GM23338 (cell line): ENCODE data around the gene CD40. TPM values are rescaled to one million over a fixed set of nuclear protein-coding genes. Genes with fewer than 3 reads are reported as not detected.

Source experiments
- ATAC-seq: fragments of 200-7000 bp; cut with Tn5 transposase; 3 replicates; pipeline ENCODE4 v1.9.1; 2020
- DNase-seq: peaks from one replicate; pipeline ENCODE4 v3.0.0-alpha.2; 2015; ENCODE audit warnings: low spot score
- H2AFZ ChIP-seq: fragments of 200-600 bp; sonication (generic); 2 replicates; pipeline ENCODE4 v1.8.0; 2016; ENCODE audit warnings: antibody characterized with exemption, mild to moderate bottlenecking, moderate library complexity
- H3F3A ChIP-seq: fragments of 200-600 bp; sonication (generic); replicated peaks from 2 replicates; pipeline ENCODE4 v1.8.0; 2017; ENCODE audit warnings: antibody characterized with exemption, mixed run types, low read depth
- H3K27ac ChIP-seq: fragments of 200-600 bp; sonication (generic); 2 replicates; pipeline ENCODE4 v1.6.1; 2016; ENCODE audit warnings: low read depth
- H3K27me3 ChIP-seq: fragments of 200-600 bp; sonication (generic); 2 replicates; pipeline ENCODE4 v1.8.0; 2016; ENCODE audit warnings: mild to moderate bottlenecking, mixed run types, moderate library complexity; ENCODE audit not compliant: insufficient read depth
- H3K36me3 ChIP-seq: fragments of 200-600 bp; sonication (generic); 2 replicates; pipeline ENCODE4 v1.8.0; 2016; ENCODE audit warnings: mild to moderate bottlenecking; ENCODE audit not compliant: insufficient read depth
- H3K4me1 ChIP-seq: fragments of 200-600 bp; sonication (generic); 2 replicates; pipeline ENCODE4 v1.8.0; 2016; ENCODE audit warnings: mild to moderate bottlenecking, moderate library complexity; ENCODE audit not compliant: insufficient read depth
- H3K4me2 ChIP-seq: fragments of 200-600 bp; sonication (generic); 2 replicates; pipeline ENCODE4 v1.7.1; 2017; ENCODE audit warnings: mixed run types
- H3K4me3 ChIP-seq: fragments of 200-600 bp; sonication (generic); 2 replicates; pipeline ENCODE4 v1.6.1; 2016; ENCODE audit warnings: mixed run types
- H3K79me2 ChIP-seq: fragments of 200-600 bp; sonication (generic); replicated peaks from 2 replicates; pipeline ENCODE4 v1.8.0; 2017; ENCODE audit warnings: mild to moderate bottlenecking; ENCODE audit not compliant: insufficient read depth
- H3K9me2 ChIP-seq: fragments of 200-600 bp; sonication (generic); 2 replicates; pipeline ENCODE4 v1.8.0; 2017; ENCODE audit not compliant: insufficient read depth
- H4K20me1 ChIP-seq: fragments of 200-600 bp; sonication (generic); replicated peaks from 2 replicates; pipeline ENCODE4 v1.8.0; 2017; ENCODE audit warnings: mild to moderate bottlenecking; ENCODE audit not compliant: insufficient read depth
- H3K27ac Mint-ChIP-seq: 2 replicates; pipeline ENCODE4 v1.8.0; 2020; ENCODE audit warnings: inconsistent platforms, mild to moderate bottlenecking, moderate library complexity, mixed read lengths
- H3K27me3 Mint-ChIP-seq: 3 replicates; pipeline ENCODE4 v1.8.0; 2022; ENCODE audit warnings: low read depth, mild to moderate bottlenecking, moderate library complexity, mixed read lengths, inconsistent platforms; ENCODE audit not compliant: insufficient read depth, poor library complexity
- H3K36me3 Mint-ChIP-seq: 3 replicates; pipeline ENCODE4 v1.8.0; 2021; ENCODE audit warnings: low read depth, mild to moderate bottlenecking, inconsistent platforms, moderate library complexity, mixed read lengths
- H3K4me1 Mint-ChIP-seq: 3 replicates; pipeline ENCODE4 v1.8.0; 2020; ENCODE audit warnings: mild to moderate bottlenecking, inconsistent platforms, mixed read lengths
- H3K4me3 Mint-ChIP-seq: 3 replicates; pipeline ENCODE4 v1.8.0; 2021; ENCODE audit warnings: moderate library complexity, mild to moderate bottlenecking, inconsistent platforms, mixed read lengths
- H3K9me3 Mint-ChIP-seq: 3 replicates; pipeline ENCODE4 v1.8.0; 2020; ENCODE audit warnings: moderate library complexity, mild to moderate bottlenecking, inconsistent platforms, mixed read lengths
- CTCF ChIP-seq, 2 experiments: fragments of 200-600 bp in 1 of 2; sonication (generic) in 1 of 2; conservative IDR thresholded peaks; 2 replicates each; pipeline versions ENCODE4 v1.5.1 to v1.6.1; 2016 to 2017; ENCODE audit warnings: antibody characterized with exemption in 2 of 2, low read depth in 2 of 2, mild to moderate bottlenecking in 2 of 2, moderate library complexity in 1 of 2
- EZH2 ChIP-seq: fragments of 200-600 bp; sonication (generic); IDR thresholded peaks from one replicate; pipeline ENCODE4 v1.8.0; 2017; ENCODE audit warnings: antibody characterized with exemption, mild to moderate bottlenecking, low read depth; ENCODE audit not compliant: unreplicated experiment
- JUNB ChIP-seq: IDR thresholded peaks from one replicate; pipeline ENCODE4 v1.6.1; 2016; ENCODE audit warnings: antibody characterized with exemption; ENCODE audit not compliant: unreplicated experiment
- NANOG ChIP-seq: IDR thresholded peaks from 2 replicates; pipeline ENCODE4 v1.6.1; 2016; ENCODE audit warnings: antibody characterized with exemption, borderline replicate concordance
- POLR2AphosphoS5 ChIP-seq: IDR thresholded peaks from 2 replicates; pipeline ENCODE4 v1.6.1; 2016; ENCODE audit warnings: antibody characterized with exemption, low read depth
- REST ChIP-seq: IDR thresholded peaks from one replicate; pipeline ENCODE4 v1.6.1; 2018; ENCODE audit warnings: antibody characterized with exemption; ENCODE audit not compliant: unreplicated experiment
- STAT1 ChIP-seq: IDR thresholded peaks from one replicate; pipeline ENCODE4 v1.6.1; 2016; ENCODE audit warnings: antibody characterized with exemption; ENCODE audit not compliant: unreplicated experiment
- ZNF114 ChIP-seq: fragments of 250-450 bp; sonication (Bioruptor Pico); IDR thresholded peaks from 2 replicates; pipeline ENCODE4 v1.5.0; 2020; ENCODE audit warnings: mild to moderate bottlenecking, moderate library complexity
- ZNF331 ChIP-seq: fragments of 250-450 bp; sonication (Bioruptor Pico); IDR thresholded peaks from 2 replicates; pipeline ENCODE4 v1.5.0; 2020; ENCODE audit warnings: low read depth, mild to moderate bottlenecking, moderate library complexity
- ZNF462 ChIP-seq: fragments of 250-450 bp; sonication (Bioruptor Pico); IDR thresholded peaks from 2 replicates; pipeline ENCODE4 v1.5.0; 2020; ENCODE audit warnings: mild to moderate bottlenecking, moderate library complexity
- polyA plus RNA-seq: library from polyadenylated mRNA; unstranded; fragments of >200 nt; fragmentation: Nextera tagmentation; extraction: Ambion mirVana; gene quantifications from 2 replicates; pipeline ENCODE4 v1.2.1, GENCODE V29; 2016
- total RNA-seq: library from RNA; depleted of rRNA; stranded (reverse); fragments of >200 nt; shearing (Covaris generic); gene quantifications from 2 replicates; pipeline ENCODE4 v1.2.3, GENCODE V29; 2014

The CD40 gene
- total and polyA plus RNA-seq, 2 experiments from 2014 or later, result 15.4 to 18.9 TPM

GRCh38 chr20:46176739-46177378 is 58.7 kb downstream of the CD40 start:
- H4K20me1 ChIP-seq, result no peaks in the 10 kb centered on the region
- no peaks in the 10 kb centered on the region; the same call in 2 of the 3 replicates for H3K36me3 Mint-ChIP-seq
- TF ChIP-seq CTCF (conservative IDR thresholded peaks at IDR 0.05; ENCODE audit: low read depth in 2 of 2) (no peak), REST (no peak), ZNF462 (CRISPR knock-in tag) (no peak), JUNB (no peak), EZH2 (no peak), ZNF114 (no peak), STAT1 (no peak), ZNF331 (CRISPR knock-in tag) (no peak), POLR2AphosphoS5 (no peak), NANOG (no peak)
- H2AFZ ChIP-seq, result no peak overlapping the region
- no peak for DNase-seq
- H3K79me2 ChIP-seq, result no peaks in the 10 kb centered on the region
- H3K4me3 ChIP-seq, result no peak overlapping the region
- no peak overlapping the region for H3K27ac ChIP-seq
- peaks cover 33% of the 10 kb centered on the region for H3K27me3 Mint-ChIP-seq
- no peaks in the 10 kb centered on the region for H3K4me1 ChIP-seq
- H3K4me1 Mint-ChIP-seq, result no peaks in the 10 kb centered on the region; the same call in 2 of the 3 replicates
- H3K36me3 ChIP-seq, result no peaks in the 10 kb centered on the region
- no peak overlapping the region for H3K4me3 Mint-ChIP-seq
- H3K9me3 Mint-ChIP-seq, result no peaks in the 10 kb centered on the region
- ATAC-seq, result no peak
- H3K27me3 ChIP-seq, result peaks cover 42% of the 10 kb centered on the region
- no peak overlapping the region for H3K4me2 ChIP-seq
- H3K27ac Mint-ChIP-seq, result no peak overlapping the region
- no peaks in the 10 kb centered on the region for H3K9me2 ChIP-seq
- no peaks in the 10 kb centered on the region for H3F3A ChIP-seq
